IPS DF 4.7 (cell line): Measurements from ENCODE around the gene ADAMTS2.

Experiments used
- DNase-seq: peaks from one replicate; pipeline ENCODE4 v3.0.0-alpha.2; 2013; ENCODE audit warnings: low spot score; ENCODE audit errors: extremely low read depth

Gene ADAMTS2

GRCh38 chr5:179142434-179143198 lies 202.6 kb downstream of the ADAMTS2 start:
- DNase-seq: no peak

GRCh38 chr5:179141867-179142266 lies 203.4 kb downstream of the ADAMTS2 start:
- no peak for DNase-seq

DNA sequence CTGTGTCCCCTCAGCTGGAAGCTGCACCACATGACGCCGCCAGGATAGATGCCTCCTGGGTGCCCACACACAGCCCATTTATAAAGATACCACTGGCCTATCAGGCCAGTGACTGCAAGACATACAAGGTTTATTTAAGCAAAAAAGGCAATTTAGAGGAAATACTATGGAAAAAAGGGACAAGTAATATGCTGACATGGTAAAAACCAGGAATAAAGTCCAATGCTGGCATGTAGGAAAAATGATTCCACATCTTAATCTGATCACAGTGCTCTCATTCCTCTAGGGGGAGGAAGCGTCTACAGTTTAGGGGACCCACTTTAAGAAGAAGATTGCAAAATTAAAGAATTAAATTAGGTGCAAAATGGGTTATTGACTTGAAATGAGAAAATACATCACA lies 205.0 kb downstream of the ADAMTS2 start:
- DNase-seq: no peak

- no peak for DNase-seq
Observed at GRCh38 chr5:179139936-179140235, 205.4 kb downstream of the ADAMTS2 start.

- no peak for DNase-seq
Observed at GRCh38 chr5:179139111-179139935, 205.9 kb downstream of the ADAMTS2 start.

DNA sequence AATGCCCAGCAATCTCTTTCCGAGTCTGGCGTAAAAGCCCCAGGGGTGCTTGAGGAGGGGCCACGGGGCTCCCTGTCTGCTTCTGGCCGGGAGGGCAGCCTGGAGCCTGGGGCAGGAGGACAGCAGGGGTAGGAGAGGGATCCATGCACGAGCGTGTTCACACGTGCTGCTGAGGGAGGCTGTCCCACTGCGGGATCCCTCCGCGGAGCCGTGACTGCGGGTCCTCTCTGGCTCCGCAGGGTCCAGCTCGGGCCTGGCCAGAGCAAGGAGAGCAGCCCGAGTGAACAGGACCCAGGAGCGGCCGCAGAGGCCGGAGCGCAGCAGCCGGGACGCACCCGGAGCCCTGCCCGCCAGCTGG lies 206.7 kb downstream of the ADAMTS2 start:
- no peak for DNase-seq

GRCh38 chr5:179137643-179138567 lies 207.4 kb downstream of the ADAMTS2 start:
- no peak for DNase-seq

DNA sequence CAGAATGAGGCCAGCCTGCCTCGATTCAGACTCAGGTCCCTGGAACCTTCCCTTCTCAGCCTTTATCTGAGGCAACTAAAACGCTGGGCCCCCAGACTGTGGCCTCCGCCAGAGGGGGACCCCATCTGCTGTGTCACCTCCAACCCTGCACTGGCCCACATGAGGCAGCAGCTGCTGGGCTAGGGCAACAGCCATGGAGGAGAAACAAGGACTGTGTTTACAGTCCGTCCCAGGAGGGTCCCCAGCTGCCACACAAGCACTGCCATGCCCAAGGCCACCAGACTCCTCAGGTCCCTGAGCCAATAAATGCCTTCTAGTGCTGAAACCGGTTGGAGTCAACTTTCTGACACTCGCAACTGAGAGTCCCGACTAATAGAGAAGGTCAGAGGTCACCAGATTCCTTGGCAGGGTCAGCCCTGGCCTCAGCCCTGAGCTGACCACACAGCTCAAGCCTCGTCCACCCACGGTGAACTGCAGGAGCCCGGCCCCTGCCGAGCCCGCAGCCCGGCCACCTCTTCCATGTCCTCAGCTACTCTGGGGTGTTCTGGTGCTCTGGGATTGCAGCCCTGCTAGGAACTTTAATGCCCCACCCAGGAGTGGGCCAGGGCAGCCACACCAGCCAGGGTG lies 208.1 kb downstream of the ADAMTS2 start:
- DNase-seq: no peak

- no peak for DNase-seq
Observed at GRCh38 chr5:179135441-179136215, 209.6 kb downstream of the ADAMTS2 start.

GRCh38 chr5:179135006-179135405 lies 210.3 kb downstream of the ADAMTS2 start:
- no peak for DNase-seq

DNA sequence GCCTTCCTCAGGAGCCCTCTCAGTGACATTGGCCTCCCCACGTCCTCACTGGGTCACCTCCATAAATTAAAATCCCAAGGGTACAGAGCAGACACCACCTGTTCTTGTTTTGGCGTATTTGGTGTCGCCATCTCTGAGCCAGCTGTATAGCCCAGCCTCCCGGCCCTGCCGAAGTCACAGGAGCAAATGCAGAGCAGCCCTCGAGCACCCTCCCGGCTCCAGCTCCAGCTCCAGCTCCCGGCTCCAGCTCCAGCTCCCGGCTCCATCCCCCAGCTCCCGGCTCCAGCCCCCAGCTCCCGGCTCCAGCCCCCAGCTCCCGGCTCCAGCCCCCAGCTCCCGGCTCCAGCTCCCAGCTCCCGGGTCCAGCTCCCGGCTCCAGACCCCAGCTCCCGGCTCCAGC lies 210.8 kb downstream of the ADAMTS2 start:
- no peak for DNase-seq

- DNase-seq: no peak
Observed at GRCh38 chr5:179132586-179133355, 212.5 kb downstream of the ADAMTS2 start.

DNA sequence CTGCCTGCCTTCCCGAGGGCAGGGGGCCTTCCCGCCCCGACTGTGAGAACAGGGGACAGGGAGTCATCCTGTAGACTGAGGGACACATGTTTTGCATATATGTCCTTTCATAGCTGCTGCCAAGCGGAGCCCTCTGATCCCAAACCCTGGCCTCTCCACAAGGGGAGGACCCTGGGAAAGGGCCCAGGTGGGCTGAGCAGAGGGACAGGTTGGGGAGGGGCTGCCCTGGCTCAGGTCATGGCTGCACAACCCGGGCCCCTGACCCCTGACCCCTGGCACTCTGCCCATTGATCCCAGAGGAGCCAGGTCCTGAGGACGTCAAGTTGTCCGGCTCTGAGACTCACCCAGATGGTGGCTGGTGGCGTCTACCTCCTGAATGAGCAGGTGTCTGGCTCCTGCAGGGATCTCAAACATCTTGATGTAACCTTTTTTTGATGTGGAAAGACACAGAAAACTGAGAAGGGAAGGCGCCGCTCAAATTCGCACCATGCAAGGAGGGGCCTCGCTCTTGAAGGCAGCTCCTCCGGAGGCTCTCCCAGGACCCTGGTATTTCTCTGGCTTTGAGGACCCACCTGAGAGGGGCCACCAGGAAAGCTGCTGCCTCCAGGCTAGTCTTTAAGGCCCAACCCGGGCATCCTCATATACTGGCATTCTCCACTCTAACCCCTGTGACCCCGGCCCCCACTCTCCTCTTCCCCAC lies 213.2 kb downstream of the ADAMTS2 start:
- no peak for DNase-seq

DNA sequence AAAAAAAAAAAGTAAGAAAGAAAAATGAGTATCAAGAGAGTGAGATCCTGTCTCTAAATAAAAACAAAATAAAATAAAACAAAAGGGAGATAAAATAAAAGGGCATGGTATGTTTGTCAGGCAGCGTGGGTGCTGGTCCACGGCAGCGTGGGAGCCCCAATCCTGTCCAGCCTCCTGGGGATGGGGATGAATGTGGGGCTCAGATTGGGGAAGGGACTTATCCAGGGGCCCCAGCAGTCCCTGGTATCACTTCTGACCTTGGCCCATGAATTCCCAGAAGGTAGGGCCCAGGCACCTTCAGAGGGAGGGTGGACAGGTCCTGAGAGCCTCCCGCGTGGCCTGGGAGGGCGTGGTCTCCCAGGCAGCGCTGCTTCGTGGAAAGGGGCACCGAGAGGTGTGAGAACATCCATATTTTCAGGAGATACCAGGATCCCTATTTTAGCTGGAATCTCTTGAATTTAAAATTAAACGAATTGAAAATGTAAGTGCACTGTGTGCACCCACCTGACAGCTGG lies 213.9 kb downstream of the ADAMTS2 start:
- DNase-seq: no peak

DNA sequence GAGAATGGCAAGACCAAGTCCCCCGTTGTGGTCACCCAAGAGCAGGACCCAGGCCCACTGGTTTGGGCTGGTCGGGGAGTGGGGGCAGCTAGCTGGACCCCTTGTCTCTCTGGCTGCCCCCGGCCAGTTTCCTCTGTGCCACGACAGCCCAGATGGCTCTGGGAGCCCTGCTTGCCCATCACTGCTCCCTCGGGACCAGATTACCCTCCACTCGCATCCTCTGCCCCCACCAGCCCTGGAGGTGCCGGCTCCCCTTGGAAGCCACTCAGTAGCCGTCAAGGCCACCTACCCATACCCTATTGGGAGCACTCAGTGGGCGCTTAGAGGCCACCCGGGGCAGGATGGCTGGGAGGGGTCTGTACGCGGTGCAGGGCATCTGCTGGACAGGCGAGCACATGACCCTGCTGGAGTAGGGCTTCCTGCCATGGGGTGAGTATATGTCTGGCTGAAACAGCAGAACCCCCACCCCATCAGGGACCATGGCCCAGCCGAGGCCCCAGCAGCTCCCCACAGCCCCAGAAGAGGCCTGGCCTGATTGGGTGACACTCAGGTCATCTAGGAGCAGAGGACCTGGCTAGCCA lies 215.1 kb downstream of the ADAMTS2 start:
- no peak for DNase-seq

DNA sequence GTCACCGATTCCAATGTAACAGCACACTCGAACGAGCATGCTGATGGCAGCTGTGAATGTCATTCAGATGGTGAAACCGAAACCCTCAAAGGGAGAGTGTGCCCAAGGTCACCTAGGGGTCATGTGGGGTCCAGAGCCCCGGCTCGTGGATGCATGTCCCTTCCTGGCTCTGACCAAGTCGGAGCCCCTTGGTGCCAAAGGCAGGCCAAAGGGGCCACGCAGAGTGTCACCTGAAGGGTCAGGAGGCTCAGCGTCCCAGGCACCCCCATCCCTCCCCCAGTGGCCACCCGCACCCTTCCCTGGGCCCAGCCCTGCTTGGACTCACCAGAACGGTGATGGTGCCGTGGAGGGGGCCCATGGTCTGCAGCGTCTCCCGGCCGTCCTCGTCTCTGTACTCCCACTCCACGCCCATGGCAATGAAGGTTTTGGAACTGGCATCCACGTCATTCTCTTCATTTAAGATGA lies 215.6 kb downstream of the ADAMTS2 start:
- DNase-seq: no peak

- DNase-seq: no peak
Observed at GRCh38 chr5:179128976-179129375, 216.3 kb downstream of the ADAMTS2 start.

GRCh38 chr5:179128041-179128365 lies 217.3 kb downstream of the ADAMTS2 start:
- DNase-seq: no peak
